Liver (tissue), 3 donors: Measurements from ENCODE around the gene KAT14.
"Not testable (repeated sequence)": the region's sequence is repeated elsewhere in the genome, so short reads cannot be mapped to it uniquely, and the experiment has no call there.

ENCODE experiments used
- EGR1 ChIP-seq, 2 donors: IDR thresholded peaks; 2 replicates each; pipeline ENCODE4 v1.6.1; 2016 to 2018; ENCODE audit warnings: antibody characterized with exemption in 2 of 2, low read depth in 2 of 2
- JUND ChIP-seq, 2 donors: IDR thresholded peaks; 2 replicates each; pipeline ENCODE4 v1.6.1; 2016; ENCODE audit warnings: antibody characterized with exemption in 2 of 2
- RAD21 ChIP-seq, 2 donors: IDR thresholded peaks; 2 replicates each; pipeline ENCODE4 v1.6.1; 2016; ENCODE audit warnings: antibody characterized with exemption in 2 of 2, mild to moderate bottlenecking in 2 of 2
- YY1 ChIP-seq: IDR thresholded peaks from 2 replicates; pipeline ENCODE4 v1.6.1; 2016; ENCODE audit warnings: antibody characterized with exemption, mild to moderate bottlenecking
- TF ChIP-seq, protein P1 (sequence below): fragments of 150-350 bp; IDR thresholded peaks from 2 replicates; pipeline ENCODE4 v1.5.1; 2017; ENCODE audit warnings: improper control_type of control experiment, low read depth, low read length; ENCODE audit not compliant: missing input control
- TF ChIP-seq, protein P2 (sequence below): IDR thresholded peaks from 2 replicates; pipeline ENCODE4 v1.6.1; 2016; ENCODE audit warnings: antibody characterized with exemption
- TF ChIP-seq, protein P3 (sequence below): IDR thresholded peaks from 2 replicates; pipeline ENCODE4 v1.6.1; 2016; ENCODE audit warnings: antibody characterized with exemption, mild to moderate bottlenecking
- TF ChIP-seq, protein P4 (sequence below): IDR thresholded peaks from 2 replicates; pipeline ENCODE4 v1.6.1; 2016; ENCODE audit warnings: antibody characterized with exemption
- donor health status: healthy.
- donor health status: healthy.

DNA sequence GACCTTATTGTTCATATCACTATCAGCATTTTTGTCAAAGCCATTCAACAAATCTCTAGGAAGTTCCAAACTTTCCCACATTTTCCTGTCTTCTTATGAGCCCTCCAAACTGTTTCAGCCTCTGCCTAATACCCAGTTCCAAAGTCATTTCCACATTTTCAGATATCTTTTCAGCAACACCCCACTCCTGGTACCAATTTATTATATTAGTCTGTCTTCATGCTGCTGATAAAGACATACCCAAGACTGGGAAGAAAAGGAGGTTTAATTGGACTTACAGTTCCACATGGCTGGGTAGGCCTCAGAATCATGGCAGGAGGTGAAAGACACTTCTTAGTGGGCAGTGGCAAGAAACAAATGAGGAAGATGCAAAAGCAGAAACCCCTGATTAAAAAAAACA, 42.7 kb downstream of the KAT14 start:
- not testable (repeated sequence) for TF ChIP-seq EGR1 (IDR thresholded peaks at IDR 0.05; ENCODE audit: low read depth in 2 of 2); RAD21 (IDR thresholded peaks at IDR 0.05); JUND (IDR thresholded peaks at IDR 0.05); YY1
- TF ChIP-seq, protein P1, sequence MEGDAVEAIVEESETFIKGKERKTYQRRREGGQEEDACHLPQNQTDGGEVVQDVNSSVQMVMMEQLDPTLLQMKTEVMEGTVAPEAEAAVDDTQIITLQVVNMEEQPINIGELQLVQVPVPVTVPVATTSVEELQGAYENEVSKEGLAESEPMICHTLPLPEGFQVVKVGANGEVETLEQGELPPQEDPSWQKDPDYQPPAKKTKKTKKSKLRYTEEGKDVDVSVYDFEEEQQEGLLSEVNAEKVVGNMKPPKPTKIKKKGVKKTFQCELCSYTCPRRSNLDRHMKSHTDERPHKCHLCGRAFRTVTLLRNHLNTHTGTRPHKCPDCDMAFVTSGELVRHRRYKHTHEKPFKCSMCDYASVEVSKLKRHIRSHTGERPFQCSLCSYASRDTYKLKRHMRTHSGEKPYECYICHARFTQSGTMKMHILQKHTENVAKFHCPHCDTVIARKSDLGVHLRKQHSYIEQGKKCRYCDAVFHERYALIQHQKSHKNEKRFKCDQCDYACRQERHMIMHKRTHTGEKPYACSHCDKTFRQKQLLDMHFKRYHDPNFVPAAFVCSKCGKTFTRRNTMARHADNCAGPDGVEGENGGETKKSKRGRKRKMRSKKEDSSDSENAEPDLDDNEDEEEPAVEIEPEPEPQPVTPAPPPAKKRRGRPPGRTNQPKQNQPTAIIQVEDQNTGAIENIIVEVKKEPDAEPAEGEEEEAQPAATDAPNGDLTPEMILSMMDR = not testable (repeated sequence)
- TF ChIP-seq, protein P2, sequence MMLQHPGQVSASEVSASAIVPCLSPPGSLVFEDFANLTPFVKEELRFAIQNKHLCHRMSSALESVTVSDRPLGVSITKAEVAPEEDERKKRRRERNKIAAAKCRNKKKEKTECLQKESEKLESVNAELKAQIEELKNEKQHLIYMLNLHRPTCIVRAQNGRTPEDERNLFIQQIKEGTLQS = not testable (repeated sequence)
- TF ChIP-seq, protein P3, sequence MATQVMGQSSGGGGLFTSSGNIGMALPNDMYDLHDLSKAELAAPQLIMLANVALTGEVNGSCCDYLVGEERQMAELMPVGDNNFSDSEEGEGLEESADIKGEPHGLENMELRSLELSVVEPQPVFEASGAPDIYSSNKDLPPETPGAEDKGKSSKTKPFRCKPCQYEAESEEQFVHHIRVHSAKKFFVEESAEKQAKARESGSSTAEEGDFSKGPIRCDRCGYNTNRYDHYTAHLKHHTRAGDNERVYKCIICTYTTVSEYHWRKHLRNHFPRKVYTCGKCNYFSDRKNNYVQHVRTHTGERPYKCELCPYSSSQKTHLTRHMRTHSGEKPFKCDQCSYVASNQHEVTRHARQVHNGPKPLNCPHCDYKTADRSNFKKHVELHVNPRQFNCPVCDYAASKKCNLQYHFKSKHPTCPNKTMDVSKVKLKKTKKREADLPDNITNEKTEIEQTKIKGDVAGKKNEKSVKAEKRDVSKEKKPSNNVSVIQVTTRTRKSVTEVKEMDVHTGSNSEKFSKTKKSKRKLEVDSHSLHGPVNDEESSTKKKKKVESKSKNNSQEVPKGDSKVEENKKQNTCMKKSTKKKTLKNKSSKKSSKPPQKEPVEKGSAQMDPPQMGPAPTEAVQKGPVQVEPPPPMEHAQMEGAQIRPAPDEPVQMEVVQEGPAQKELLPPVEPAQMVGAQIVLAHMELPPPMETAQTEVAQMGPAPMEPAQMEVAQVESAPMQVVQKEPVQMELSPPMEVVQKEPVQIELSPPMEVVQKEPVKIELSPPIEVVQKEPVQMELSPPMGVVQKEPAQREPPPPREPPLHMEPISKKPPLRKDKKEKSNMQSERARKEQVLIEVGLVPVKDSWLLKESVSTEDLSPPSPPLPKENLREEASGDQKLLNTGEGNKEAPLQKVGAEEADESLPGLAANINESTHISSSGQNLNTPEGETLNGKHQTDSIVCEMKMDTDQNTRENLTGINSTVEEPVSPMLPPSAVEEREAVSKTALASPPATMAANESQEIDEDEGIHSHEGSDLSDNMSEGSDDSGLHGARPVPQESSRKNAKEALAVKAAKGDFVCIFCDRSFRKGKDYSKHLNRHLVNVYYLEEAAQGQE = not testable (repeated sequence)
- TF ChIP-seq, protein P4, sequence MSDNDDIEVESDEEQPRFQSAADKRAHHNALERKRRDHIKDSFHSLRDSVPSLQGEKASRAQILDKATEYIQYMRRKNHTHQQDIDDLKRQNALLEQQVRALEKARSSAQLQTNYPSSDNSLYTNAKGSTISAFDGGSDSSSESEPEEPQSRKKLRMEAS = not testable (repeated sequence)
